SHP77 (cell line): Measurements from ENCODE around the gene TMEM69.
"Not testable (repeated sequence)": the region's sequence is repeated elsewhere in the genome, so short reads cannot be mapped to it uniquely, and the experiment has no call there.

Experiments used
- DNase-seq, 2 experiments: peaks; one replicate each; lab custom pipeline; 2025; lab: John Stamatoyannopoulos, UW

Gene TMEM69

DNA sequence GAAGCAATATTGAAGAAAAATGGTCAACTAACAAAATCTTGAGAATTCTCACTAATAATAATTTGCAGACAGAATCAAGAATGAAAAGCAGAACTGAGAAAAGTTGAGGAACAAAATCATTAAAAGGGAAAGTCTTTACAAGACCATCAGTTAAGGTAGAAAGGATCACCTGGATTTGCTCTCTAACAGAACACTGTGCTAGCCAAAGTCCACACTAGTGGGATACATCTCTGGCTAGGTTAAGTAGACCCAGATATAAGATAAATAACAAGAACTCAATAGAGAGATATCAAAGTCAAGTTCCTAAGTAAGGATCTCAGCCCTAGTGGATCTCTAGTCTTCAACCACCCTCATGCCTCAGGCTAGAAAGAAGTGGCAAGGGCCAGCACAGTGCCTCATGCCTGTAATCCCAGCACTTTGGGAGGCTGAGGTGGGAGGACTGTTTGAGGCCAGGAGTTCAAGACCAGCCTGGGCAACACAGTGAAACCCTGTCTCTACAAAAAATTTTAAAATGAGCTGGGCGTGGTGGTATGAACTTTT, 42.9 kb downstream of the TMEM69 start:
- DNase-seq, result no peak

DNA sequence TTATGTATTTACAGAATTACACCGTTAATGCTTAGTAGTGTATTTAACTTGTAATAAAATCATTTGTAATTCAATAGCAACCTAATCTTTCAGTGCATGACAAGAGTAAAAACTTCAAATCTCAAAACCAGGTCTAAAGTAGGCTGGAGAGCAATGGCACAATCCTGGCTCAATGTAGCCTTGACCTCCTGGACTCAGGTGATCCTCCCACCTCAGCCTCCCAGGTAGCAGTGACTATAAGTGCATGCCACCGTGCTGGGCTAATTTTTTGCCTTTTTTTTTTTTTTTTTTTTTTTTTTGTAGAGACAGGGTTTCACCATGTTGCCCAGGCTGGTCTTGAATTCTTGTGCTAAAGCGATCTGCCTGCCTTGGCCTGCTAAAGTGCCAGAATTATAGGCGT, 51.2 kb downstream of the TMEM69 start:
- no peak for DNase-seq

DNA sequence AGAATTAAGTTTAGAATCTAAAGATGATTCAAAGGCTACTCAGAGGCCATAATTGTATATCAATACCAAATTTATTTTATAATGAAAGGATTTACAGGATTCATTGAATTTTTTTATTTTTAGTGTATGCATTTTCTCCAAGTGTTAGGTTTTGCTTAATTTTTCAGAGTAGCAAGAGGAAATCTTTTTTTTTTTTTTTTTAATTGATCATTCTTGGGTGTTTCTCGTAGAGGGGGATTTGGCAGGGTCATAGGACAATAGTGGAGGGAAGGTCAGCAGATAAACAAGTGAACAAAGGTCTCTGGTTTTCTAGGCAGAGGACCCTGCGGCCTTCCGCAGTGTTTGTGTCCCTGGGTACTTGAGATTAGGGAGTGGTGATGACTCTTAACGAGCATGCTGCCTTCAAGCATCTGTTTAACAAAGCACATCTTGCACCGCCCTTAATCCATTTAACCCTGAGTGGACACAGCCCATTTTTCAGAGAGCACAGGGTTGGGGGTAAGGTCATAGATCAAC, 51.7 kb downstream of the TMEM69 start:
- DNase-seq, result not testable (repeated sequence)
